HEK293 (cell line): ENCODE data around the gene SLITRK3.

Experiments used
- EGR2 ChIP-seq: fragments of 450-650 bp; formaldehyde crosslinking; IDR thresholded peaks from 2 replicates; pipeline ENCODE4 v1.5.1; 2016; ENCODE audit warnings: low read depth, missing biosample characterization, missing genetic modification characterization
- GLI4 ChIP-seq: fragments of 450-650 bp; formaldehyde crosslinking; IDR thresholded peaks from 2 replicates; pipeline ENCODE4 v1.5.1; 2016; ENCODE audit warnings: missing biosample characterization, missing genetic modification characterization
- KLF8 ChIP-seq: fragments of 450-650 bp; formaldehyde crosslinking; IDR thresholded peaks from 2 replicates; pipeline ENCODE4 v1.5.1; 2016; ENCODE audit warnings: missing biosample characterization, missing genetic modification characterization
- SP2 ChIP-seq: fragments of 450-650 bp; formaldehyde crosslinking; IDR thresholded peaks from 2 replicates; pipeline ENCODE4 v1.5.1; 2016; ENCODE audit warnings: missing biosample characterization, missing genetic modification characterization
- SP7 ChIP-seq: fragments of 450-650 bp; formaldehyde crosslinking; IDR thresholded peaks from 2 replicates; pipeline ENCODE4 v1.5.1; 2016; ENCODE audit warnings: missing biosample characterization, missing genetic modification characterization
- YY1 ChIP-seq: fragments of 450-650 bp; formaldehyde crosslinking; IDR thresholded peaks from 2 replicates; pipeline ENCODE4 v1.5.1; 2018; ENCODE audit warnings: missing biosample characterization, missing genetic modification characterization
- ZBTB7A ChIP-seq: fragments of 450-650 bp; formaldehyde crosslinking; IDR thresholded peaks from 2 replicates; pipeline ENCODE4 v1.5.1; 2016; ENCODE audit warnings: low read depth, missing biosample characterization, missing genetic modification characterization
- ZNF510 ChIP-seq: fragments of 450-650 bp; formaldehyde crosslinking; IDR thresholded peaks from 2 replicates; pipeline ENCODE4 v1.5.1; 2018; ENCODE audit warnings: mild to moderate bottlenecking, missing genetic modification characterization, missing biosample characterization; ENCODE audit not compliant: insufficient replicate concordance
- ZNF626 ChIP-seq: fragments of 450-650 bp; sonication (Bioruptor Pico); formaldehyde crosslinking; IDR thresholded peaks from 2 replicates; pipeline ENCODE4 v1.5.1; 2018; ENCODE audit warnings: missing biosample characterization, missing genetic modification characterization, inconsistent platforms
- ZNF76 ChIP-seq: fragments of 450-650 bp; formaldehyde crosslinking; IDR thresholded peaks from 2 replicates; pipeline ENCODE4; 2016; ENCODE audit warnings: low read depth, missing biosample characterization, missing genetic modification characterization, borderline replicate concordance
- TF ChIP-seq, protein P1 (sequence below): fragments of 450-650 bp; formaldehyde crosslinking; IDR thresholded peaks from 2 replicates; pipeline ENCODE4 v1.5.1; 2016; ENCODE audit warnings: missing biosample characterization, missing genetic modification characterization
- TF ChIP-seq, protein P2 (sequence below): fragments of 450-650 bp; formaldehyde crosslinking; IDR thresholded peaks from 2 replicates; pipeline ENCODE4 v1.5.1; 2017; ENCODE audit warnings: missing biosample characterization, missing genetic modification characterization
- TF ChIP-seq, protein P3 (sequence below): fragments of 450-650 bp; formaldehyde crosslinking; IDR thresholded peaks from 2 replicates; pipeline ENCODE4 v1.5.1; 2016; ENCODE audit warnings: missing biosample characterization, missing genetic modification characterization

DNA sequence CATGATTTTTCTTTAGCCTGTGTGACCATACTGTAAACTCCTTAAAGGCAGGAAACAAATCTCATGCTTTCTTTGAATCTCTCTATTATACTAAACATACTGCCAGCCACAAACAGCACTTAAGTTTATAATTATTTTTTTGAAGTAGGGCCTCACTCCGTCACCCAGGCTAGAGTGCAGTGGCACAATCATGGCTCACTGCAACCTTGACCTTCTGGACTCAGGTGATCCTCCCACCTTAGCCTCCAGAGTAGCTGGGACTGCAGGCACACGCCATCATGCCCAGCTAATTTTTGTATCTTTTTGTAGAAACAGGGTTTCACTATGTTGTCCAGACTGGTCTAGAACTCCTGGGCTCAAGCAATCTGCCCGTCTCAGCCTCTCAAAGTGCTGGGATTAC is 14.5 kb upstream of the SLITRK3 start:
- TF ChIP-seq, protein P1, sequence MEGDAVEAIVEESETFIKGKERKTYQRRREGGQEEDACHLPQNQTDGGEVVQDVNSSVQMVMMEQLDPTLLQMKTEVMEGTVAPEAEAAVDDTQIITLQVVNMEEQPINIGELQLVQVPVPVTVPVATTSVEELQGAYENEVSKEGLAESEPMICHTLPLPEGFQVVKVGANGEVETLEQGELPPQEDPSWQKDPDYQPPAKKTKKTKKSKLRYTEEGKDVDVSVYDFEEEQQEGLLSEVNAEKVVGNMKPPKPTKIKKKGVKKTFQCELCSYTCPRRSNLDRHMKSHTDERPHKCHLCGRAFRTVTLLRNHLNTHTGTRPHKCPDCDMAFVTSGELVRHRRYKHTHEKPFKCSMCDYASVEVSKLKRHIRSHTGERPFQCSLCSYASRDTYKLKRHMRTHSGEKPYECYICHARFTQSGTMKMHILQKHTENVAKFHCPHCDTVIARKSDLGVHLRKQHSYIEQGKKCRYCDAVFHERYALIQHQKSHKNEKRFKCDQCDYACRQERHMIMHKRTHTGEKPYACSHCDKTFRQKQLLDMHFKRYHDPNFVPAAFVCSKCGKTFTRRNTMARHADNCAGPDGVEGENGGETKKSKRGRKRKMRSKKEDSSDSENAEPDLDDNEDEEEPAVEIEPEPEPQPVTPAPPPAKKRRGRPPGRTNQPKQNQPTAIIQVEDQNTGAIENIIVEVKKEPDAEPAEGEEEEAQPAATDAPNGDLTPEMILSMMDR (tag by site-specific recombination): no peak
- no peak for TF ChIP-seq YY1 (tag by site-specific recombination)
- TF ChIP-seq EGR2 (tag by site-specific recombination): no peak
- TF ChIP-seq GLI4 (tag by site-specific recombination): no peak
- TF ChIP-seq KLF8 (tag by site-specific recombination): no peak
- TF ChIP-seq ZNF626 (tag by site-specific recombination): no peak
- no peak for TF ChIP-seq SP2
- no peak for TF ChIP-seq ZNF510 (tag by site-specific recombination)
- TF ChIP-seq ZNF76 (tag by site-specific recombination): no peak
- TF ChIP-seq SP7: no peak
- TF ChIP-seq ZBTB7A: no peak
- TF ChIP-seq, protein P2, sequence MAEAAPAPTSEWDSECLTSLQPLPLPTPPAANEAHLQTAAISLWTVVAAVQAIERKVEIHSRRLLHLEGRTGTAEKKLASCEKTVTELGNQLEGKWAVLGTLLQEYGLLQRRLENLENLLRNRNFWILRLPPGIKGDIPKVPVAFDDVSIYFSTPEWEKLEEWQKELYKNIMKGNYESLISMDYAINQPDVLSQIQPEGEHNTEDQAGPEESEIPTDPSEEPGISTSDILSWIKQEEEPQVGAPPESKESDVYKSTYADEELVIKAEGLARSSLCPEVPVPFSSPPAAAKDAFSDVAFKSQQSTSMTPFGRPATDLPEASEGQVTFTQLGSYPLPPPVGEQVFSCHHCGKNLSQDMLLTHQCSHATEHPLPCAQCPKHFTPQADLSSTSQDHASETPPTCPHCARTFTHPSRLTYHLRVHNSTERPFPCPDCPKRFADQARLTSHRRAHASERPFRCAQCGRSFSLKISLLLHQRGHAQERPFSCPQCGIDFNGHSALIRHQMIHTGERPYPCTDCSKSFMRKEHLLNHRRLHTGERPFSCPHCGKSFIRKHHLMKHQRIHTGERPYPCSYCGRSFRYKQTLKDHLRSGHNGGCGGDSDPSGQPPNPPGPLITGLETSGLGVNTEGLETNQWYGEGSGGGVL: no peak
- TF ChIP-seq, protein P3, sequence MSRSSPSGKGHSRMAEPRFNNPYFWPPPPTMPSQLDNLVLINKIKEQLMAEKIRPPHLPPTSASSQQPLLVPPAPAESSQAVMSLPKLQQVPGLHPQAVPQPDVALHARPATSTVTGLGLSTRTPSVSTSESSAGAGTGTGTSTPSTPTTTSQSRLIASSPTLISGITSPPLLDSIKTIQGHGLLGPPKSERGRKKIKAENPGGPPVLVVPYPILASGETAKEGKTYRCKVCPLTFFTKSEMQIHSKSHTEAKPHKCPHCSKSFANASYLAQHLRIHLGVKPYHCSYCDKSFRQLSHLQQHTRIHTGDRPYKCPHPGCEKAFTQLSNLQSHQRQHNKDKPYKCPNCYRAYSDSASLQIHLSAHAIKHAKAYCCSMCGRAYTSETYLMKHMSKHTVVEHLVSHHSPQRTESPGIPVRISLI (tag by site-specific recombination): no peak
